MCF 10A (cell line): Measurements from ENCODE around the gene SORCS1. TPM values are rescaled to one million over a fixed set of nuclear protein-coding genes. Genes with fewer than 3 reads are reported as not detected.

Experiments used
- BruUV-seq: library from RNA; stranded (reverse); fragments of 400-500 nt; replicated peaks from 2 replicates; lab custom pipeline; 2021; lab: Mats Ljungman, UMichigan
- CTCF ChIA-PET: fragments of 300-600 bp; sonication (Branson Sonifier 250); formaldehyde crosslinking; extraction: SDS; loops from one replicate; lab custom pipeline; 2021; ENCODE audit warnings: antibody characterized with exemption, inconsistent platforms; lab: Yijun Ruan, JAX
- POLR2A ChIA-PET: fragments of 300-600, 350-650 bp; sonication (Branson Sonifier 250); formaldehyde crosslinking; extraction: SDS; loops from one replicate; lab custom pipeline; 2020; ENCODE audit warnings: antibody characterized with exemption, inconsistent platforms; lab: Yijun Ruan, JAX
- DNase-seq: peaks from one replicate; pipeline ENCODE4 v3.0.0-alpha.2; 2018; ENCODE audit not compliant: unreplicated experiment
- H3K27ac Mint-ChIP-seq: one replicate; pipeline ENCODE4 v1.8.0; 2022; ENCODE audit warnings: mild to moderate bottlenecking, low read depth, mixed read lengths; ENCODE audit not compliant: unreplicated experiment
- H3K27me3 Mint-ChIP-seq: one replicate; pipeline ENCODE4 v1.8.0; 2022; ENCODE audit warnings: mixed read lengths; ENCODE audit not compliant: insufficient read depth, unreplicated experiment
- H3K36me3 Mint-ChIP-seq: one replicate; pipeline ENCODE4 v1.8.0; 2022; ENCODE audit warnings: mild to moderate bottlenecking, moderate library complexity, mixed read lengths; ENCODE audit not compliant: insufficient read depth, unreplicated experiment
- H3K4me1 Mint-ChIP-seq: one replicate; pipeline ENCODE4 v1.8.0; 2022; ENCODE audit warnings: mixed read lengths; ENCODE audit not compliant: insufficient read depth, unreplicated experiment
- H3K4me3 Mint-ChIP-seq: one replicate; pipeline ENCODE4 v1.8.0; 2022; ENCODE audit warnings: mild to moderate bottlenecking, moderate library complexity, mixed read lengths; ENCODE audit not compliant: unreplicated experiment
- H3K9me3 Mint-ChIP-seq: one replicate; pipeline ENCODE4 v1.8.0; 2022; ENCODE audit warnings: mixed read lengths; ENCODE audit not compliant: unreplicated experiment
- CTCF ChIP-seq: fragments of 200-600 bp; IDR thresholded peaks from one replicate; pipeline ENCODE4 v1.8.0; 2022; ENCODE audit warnings: antibody characterized with exemption, mild to moderate bottlenecking; ENCODE audit not compliant: unreplicated experiment
- intact Hi-C: fragments of 100-400 bp; cut with micrococcal nuclease; formaldehyde crosslinking; loops from 2 replicates; pipeline ENCODE4 v1.14.1; 2022
- total RNA-seq: library from RNA; stranded (reverse); gene quantifications from 2 replicates; pipeline ENCODE4 v1.2.3, GENCODE V29; 2022

SORCS1 gene
- total RNA-seq, 1 experiment from 2014 or later: 0.54 TPM

GRCh38 chr10:106947643-106948042 is 216.9 kb downstream of the SORCS1 start:
- no peak for TF ChIP-seq CTCF
- Mint-ChIP-seq H3K9me3 (no peaks in the 10 kb centered on the region), H3K4me1 (no peaks in the 10 kb centered on the region), H3K36me3 (no peaks in the 10 kb centered on the region), H3K27ac (no peak overlapping the region), H3K4me3 (no peak overlapping the region), H3K27me3 (no peaks in the 10 kb centered on the region)
- no peak for DNase-seq
- CTCF ChIA-PET: interaction anchor here (0.6 kb wide), 1 partner anchor 15 kb away, joined by 3 read pairs; no protein-coding TSS in a partner anchor
- intact Hi-C loops: no loop called here
- POLR2A ChIA-PET: no interaction called here
- BruUV-seq: no TSS peak

- H3K36me3 Mint-ChIP-seq: no peaks in the 10 kb centered on the region
Measured at GRCh38 chr10:106942035-106942662, 222.4 kb downstream of the SORCS1 start.

GRCh38 chr10:106941297-106942034 is 223.0 kb downstream of the SORCS1 start:
- peak; percentile 26 for DNase-seq

More at GRCh38 chr10:106942035-106942662, 222.4 kb downstream of the SORCS1 start:
- CTCF ChIA-PET: interaction anchor here (1.1 kb wide), 1 partner anchor 468 kb away, joined by 3 read pairs; no protein-coding TSS in a partner anchor
- H3K27me3 Mint-ChIP-seq: no peaks in the 10 kb centered on the region
- no peaks in the 10 kb centered on the region for H3K4me1 Mint-ChIP-seq
- no TSS peak for BruUV-seq
- no peaks in the 10 kb centered on the region for H3K9me3 Mint-ChIP-seq
- POLR2A ChIA-PET: interaction anchor here (0.6 to 1.2 kb wide), 2 partner anchors 14 to 17 kb away, joined by 3 read pairs; no protein-coding TSS in a partner anchor
- TF ChIP-seq CTCF: no peak
- intact Hi-C loops: no loop called here
- no peak overlapping the region for H3K27ac Mint-ChIP-seq
- peak; percentile 50 for DNase-seq
- H3K4me3 Mint-ChIP-seq: no peak overlapping the region

More at GRCh38 chr10:106941297-106942034, 223.0 kb downstream of the SORCS1 start:
- Mint-ChIP-seq H3K27ac (no peak overlapping the region), H3K9me3 (no peaks in the 10 kb centered on the region), H3K36me3 (no peaks in the 10 kb centered on the region), H3K27me3 (no peaks in the 10 kb centered on the region), H3K4me3 (no peak overlapping the region), H3K4me1 (no peaks in the 10 kb centered on the region)
- BruUV-seq: no TSS peak
- no peak for TF ChIP-seq CTCF
- intact Hi-C loops: no loop called here
- POLR2A ChIA-PET: interaction anchor here (0.6 to 1.2 kb wide), 2 partner anchors 15 to 16 kb away, joined by 3 read pairs; no protein-coding TSS in a partner anchor
- CTCF ChIA-PET: no interaction called here
